HCT116 (cell line): ENCODE results near the gene DCAF17.

ENCODE experiments used
- EGR1 ChIP-seq: IDR thresholded peaks from 2 replicates; pipeline ENCODE4 v1.6.1; 2012; ENCODE audit warnings: low read depth
- POLR2A ChIP-seq: IDR thresholded peaks from 2 replicates; pipeline ENCODE4 v1.7.0; 2011; ENCODE audit warnings: borderline replicate concordance; ENCODE audit not compliant: insufficient read depth, insufficient read length; ENCODE audit errors: extremely low read depth
- SIN3A ChIP-seq: IDR thresholded peaks from 2 replicates; pipeline ENCODE4 v1.6.1; 2012; ENCODE audit warnings: low read depth
- TF ChIP-seq, protein P1 (sequence below), 3 experiments: fragments of 200-600 bp in 1 of 3; sonication (generic) in 1 of 3; IDR thresholded peaks in 2 of 3; conservative IDR thresholded peaks in 1 of 3; 2 replicates each; pipeline ENCODE4 v1.5.1; 2012 to 2017; ENCODE audit warnings: low read depth in 2 of 3, low read length in 2 of 3, antibody characterized with exemption in 1 of 3, borderline replicate concordance in 1 of 3, control low read depth in 1 of 3, mild to moderate bottlenecking in 1 of 3, mixed read lengths in 1 of 3, mixed run types in 1 of 3, moderate library complexity in 1 of 3; ENCODE audit not compliant: insufficient read depth in 1 of 3
- TF ChIP-seq, protein P2 (sequence below): IDR thresholded peaks from 2 replicates; pipeline ENCODE4 v1.6.1; 2012

DNA sequence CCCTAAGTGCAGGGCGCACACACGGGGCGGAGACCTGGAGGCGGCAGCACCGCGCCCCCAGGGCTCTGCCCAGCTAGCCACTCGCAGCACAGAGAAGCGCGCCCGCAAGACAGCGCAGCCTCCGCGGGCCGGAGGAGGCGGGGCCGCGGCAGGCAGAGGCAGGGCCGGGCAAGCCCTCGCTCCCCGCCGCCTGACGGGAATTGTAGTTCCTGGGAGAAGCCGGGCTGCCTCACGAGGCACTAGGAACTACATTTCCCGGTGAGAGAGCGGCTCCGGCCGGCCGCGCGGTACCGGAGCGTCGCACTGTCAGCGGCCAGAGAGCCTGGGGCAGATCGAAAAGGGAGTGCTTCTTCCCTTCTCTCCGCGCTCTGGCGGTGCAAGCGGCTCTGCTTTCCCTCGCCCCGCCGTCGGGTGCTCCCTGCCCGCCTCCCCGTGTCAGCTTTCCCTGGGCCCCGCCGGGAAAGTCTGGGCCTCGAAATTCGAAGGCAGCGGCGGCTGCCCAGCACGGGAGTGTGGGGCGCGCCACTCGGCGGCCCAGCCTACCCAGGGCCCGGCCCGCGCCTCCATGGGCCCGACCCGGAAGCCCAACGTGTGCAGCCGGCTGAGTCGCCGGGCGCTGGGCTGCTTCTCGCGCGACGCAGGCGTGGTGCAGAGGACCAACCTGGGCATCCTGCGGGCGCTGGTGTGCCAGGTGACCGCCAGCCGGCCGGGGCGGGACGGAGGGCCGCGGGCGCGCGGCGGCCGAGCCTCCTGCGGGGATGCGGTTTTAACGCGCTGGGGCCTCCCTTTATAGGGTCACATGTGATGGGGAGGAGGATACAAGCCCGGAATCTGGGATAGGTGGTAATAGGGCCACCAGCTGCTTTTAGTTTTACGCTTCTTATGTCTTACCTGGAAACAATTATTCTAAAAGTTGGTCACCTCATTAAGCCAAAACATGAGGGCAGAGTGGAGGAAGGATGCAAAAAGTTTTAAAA is at the start of gene DCAF17:
- TF ChIP-seq, protein P1, sequence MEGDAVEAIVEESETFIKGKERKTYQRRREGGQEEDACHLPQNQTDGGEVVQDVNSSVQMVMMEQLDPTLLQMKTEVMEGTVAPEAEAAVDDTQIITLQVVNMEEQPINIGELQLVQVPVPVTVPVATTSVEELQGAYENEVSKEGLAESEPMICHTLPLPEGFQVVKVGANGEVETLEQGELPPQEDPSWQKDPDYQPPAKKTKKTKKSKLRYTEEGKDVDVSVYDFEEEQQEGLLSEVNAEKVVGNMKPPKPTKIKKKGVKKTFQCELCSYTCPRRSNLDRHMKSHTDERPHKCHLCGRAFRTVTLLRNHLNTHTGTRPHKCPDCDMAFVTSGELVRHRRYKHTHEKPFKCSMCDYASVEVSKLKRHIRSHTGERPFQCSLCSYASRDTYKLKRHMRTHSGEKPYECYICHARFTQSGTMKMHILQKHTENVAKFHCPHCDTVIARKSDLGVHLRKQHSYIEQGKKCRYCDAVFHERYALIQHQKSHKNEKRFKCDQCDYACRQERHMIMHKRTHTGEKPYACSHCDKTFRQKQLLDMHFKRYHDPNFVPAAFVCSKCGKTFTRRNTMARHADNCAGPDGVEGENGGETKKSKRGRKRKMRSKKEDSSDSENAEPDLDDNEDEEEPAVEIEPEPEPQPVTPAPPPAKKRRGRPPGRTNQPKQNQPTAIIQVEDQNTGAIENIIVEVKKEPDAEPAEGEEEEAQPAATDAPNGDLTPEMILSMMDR (IDR thresholded peaks at IDR 0.05 in 2 of 3, conservative IDR thresholded peaks at IDR 0.05 in 1 of 3; ENCODE audit: borderline replicate concordance in 1 of 3, insufficient read depth in 1 of 3, low read depth in 2 of 3, low read length in 2 of 3), result no peak
- TF ChIP-seq POLR2A, result peak; percentile 20
- TF ChIP-seq EGR1, result peak; percentile 21; the same call in 1 of the 2 replicates
- TF ChIP-seq, protein P2, sequence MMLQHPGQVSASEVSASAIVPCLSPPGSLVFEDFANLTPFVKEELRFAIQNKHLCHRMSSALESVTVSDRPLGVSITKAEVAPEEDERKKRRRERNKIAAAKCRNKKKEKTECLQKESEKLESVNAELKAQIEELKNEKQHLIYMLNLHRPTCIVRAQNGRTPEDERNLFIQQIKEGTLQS, result no peak
- peak; percentile 88 for TF ChIP-seq SIN3A
